HL-60/S4 treated with phorbol 12-myristate 13-acetate at 8.2 ng/mL for 4 days and 3 days (cell line): ENCODE data around the gene ARL15.
"Not testable (repeated sequence)": the region's sequence is repeated elsewhere in the genome, so short reads cannot be mapped to it uniquely, and the experiment has no call there.

Experiments used
- in situ Hi-C: fragments of 300-500 bp; cut with MboI; formaldehyde crosslinking; loops from 2 replicates; pipeline ENCODE4 v1.15.0; 2022; ENCODE audit warnings: low sequenced_read_pairs

ARL15 gene

DNA sequence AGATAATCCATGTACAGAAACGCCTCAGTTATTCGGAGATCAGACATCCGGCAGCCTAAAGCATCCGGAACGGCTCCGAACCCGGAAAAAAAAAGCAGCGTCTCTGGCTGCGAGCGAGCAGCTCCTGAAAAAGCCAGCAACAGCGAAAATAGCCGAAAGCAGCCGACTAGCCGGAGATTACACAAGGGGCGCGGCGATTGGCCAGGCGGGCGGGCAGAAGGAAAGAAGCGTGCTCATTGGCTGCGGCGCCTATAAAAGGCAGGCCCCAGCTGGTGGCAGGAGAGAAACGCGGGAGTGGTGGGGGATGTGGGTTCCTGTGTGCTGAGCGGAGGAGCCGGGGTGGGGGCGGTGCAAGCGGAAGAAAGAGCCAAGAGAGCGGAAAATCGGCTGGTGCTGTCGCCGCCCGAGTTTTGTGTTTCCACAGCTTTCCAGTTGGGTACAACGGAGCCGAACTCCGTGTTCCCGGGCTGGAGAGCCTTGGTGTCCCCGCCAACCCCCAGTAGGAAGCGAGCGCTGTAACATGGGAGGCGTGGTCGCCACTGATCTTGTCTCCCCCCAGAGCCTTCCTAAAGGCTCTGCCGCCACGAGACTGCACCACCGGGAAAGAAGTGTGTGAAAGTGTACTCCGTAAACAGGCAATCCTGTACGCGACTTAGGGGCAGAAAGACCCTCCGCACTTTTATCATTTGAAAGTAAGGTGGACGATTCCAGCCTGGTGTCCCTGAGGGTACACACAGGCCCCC lies at the start of gene ARL15:
Gene ARL15, minus strand, starts transcription at position 141 of the 743 bp plus-strand sequence.
- in situ Hi-C loops = no loop called here

DNA sequence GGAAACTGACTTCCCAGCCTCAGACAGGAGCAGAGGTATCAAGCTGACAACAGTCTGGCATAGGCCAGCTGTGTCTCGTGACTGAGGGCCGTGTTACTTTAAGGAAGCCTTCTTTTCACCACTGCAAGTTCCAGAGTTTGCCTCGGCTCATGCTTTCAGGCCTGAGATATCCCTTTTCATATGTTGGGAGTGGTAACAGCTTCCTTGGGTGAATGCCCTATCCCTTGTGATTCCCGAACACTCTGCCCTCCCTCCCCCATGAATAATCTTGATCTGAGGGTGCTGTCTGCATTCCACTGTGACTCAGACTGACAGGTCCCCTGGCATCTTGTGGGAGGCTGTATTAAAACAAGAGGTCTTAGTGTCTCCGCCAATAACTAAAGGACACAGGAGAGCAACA lies 49.7 kb upstream of the ARL15 start:
- in situ Hi-C loops = no loop called here

DNA sequence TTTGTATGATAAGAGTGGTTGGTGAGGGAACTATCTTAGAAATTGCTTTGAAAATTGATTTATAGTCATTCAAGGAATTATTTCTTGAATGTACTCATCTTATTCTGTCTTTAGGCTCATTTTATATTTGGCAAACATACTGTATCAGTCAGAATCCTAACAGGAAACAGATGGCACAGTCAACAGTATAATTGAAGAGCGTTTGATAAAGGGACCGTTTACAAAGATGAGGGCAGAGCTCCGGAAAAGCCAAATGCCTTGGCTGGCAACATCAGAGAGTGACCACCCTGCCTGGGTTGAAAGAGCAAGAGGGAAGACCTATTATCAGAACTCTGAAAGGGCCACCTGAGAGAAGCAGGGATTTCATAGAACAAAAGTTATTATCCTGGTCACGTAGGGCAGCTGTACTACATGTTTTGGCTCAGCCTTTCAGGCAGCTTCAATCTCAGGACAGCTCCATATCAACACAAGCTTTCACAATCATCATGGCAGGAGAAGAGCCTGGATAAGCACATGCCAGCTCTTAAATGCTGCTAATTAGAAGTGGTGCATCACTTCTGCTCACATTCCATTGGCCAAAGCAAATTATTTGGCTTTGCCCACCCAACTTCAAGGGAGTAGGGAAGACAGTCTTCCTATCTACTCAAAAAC lies 47.2 kb upstream of the ARL15 start:
- in situ Hi-C loops = no loop called here

DNA sequence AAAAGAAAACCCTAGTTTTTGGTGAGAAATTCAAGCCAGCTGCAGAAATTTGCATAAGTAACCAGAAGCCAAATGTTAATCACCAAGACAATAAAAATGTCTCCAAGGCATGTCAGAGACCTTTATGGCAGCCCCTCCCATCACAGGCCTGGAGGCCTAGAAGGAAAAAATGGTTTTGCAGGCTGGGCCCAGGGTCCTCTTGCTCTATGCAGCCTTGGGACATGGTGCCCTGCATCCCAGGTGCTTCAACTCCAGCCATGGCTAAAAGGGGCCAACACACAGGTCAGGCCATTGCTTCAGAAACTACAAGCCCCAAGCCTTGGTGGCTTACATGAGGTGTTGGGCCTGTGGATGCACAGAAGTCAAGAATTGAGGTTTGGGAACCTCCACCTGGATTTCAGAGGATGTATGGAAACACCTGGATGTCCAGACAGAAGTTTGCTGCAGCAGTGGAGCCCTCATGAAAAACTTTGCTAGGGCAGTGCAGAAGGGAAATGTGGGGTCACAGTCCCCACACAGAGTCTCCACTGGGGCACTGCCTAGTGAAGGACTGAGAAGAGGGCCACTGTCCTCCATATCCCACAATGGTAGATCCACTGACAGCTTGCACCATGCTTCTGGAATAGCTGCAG lies 43.7 kb upstream of the ARL15 start:
- in situ Hi-C loops = not testable (repeated sequence)

DNA sequence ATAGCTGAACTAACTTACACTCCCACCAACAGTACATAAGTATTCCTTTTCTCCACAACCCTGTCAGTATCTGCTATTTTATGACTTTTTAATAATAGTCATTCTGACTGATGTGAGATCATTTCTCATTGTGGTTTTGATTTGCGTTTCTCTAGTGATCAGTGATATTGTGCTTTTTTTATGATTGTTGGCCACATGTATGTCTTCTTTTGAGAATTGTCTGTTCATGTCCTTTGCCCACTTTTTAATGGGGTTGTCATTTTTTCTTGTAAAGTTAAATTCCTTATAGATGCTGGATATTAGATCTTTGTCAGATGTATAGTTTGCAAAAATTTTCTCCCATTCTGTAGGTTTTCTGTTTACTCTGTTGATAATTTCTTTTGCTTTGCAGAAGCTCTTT lies 42.2 kb upstream of the ARL15 start:
- in situ Hi-C loops = not testable (repeated sequence)

DNA sequence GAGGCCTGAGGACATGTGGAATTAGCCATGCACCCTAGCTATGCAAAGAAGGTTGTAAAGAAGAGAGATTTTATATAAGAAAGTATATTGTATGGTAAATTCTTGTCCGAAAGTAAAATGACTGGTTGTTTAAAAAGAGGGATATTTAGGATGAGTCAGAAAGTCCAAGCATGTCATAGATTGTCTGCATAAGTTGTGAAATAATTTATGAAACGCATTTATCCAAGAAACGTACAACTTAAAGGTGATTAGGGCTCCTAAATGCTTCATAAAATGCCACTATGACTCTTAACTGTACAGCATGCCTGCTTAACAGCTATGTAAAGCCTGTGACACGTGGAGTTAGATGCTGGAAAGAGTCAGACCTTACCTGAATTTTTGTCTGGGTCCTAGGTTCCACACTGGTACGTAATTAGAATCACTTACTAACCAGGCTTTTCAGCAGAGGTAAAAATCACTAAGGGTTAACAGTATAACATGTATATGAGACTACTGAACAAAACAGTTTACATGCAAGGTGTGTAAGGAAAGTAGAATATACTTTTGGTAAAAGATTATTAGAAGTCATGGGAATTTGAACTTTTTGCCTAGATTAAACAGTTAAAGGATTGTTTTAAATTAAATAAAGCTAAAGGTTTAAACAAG lies 37.0 kb upstream of the ARL15 start:
- in situ Hi-C loops = no loop called here

DNA sequence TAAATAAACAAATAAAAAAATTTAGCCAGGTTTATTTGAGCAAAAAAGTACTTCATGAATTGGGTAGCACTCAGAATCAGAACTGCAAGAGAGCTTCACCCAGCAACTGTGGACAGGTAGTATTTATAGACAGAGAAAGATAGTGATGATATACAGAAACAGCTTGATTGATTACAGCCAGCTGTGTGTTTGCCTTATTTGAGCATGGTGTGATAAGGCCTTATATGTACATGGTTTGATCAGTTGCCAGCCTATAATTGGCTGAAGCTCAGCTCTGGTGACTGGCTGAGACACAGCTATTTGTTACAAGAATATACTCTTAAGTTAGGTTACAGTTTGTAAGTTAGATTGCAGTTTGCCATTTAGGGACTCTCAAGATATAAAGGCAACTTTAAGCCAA lies 34.3 kb upstream of the ARL15 start:
- in situ Hi-C loops = no loop called here

DNA sequence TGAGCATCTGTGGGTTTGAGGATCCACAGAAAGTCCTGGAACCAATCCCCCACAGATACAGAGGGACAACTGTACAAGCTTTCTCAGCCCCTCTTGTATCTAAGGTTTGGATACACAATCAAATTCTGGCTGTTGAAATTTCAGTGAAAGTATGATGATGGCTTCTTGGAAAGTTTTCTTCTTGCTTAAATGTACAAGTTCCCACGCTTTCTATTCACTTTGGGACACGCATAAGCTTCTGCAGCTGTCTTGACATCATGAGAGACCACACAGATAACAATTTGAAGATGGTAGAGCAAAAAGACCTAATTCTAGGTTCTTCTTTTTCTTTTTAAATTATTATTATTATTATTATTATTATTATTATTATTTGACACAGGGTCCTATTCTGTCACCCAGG lies 31.6 kb upstream of the ARL15 start:
- in situ Hi-C loops = no loop called here

DNA sequence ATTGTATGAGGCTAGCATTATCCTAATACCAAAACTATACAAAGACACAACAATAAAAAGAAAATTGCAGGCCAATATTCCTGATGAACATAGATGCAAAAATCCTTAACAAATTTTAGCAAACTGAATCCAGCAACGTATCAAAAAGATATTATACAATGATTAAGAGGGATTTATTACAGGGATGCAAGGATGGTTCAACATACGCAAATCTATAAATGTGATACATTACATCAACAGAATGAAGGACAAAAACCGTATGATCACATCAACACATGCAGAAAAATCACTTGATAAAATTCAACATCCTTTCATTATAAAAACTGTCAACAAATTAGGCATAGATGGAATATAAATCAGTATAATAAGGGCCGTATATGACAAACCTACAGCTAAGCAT lies 27.1 kb upstream of the ARL15 start:
- in situ Hi-C loops = no loop called here

DNA sequence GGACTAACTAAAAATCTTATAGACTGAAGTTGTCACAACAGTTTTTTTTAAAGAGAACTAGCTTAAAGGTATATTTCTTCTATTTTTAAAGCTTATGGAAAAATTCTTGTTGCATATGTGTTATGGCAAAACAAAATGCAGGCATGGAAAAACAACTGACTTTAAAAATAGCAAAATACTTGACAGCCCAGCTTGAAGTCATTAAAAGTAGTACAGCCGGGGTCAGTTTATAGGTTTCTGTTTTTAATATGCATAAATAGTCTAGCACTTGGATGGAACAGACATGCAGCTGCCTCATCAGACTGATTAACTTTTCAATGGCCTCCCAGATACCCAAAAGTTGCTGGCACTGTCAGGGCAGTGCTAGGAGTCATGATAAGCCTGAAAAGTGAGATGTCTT lies 22.3 kb upstream of the ARL15 start:
- in situ Hi-C loops = no loop called here

DNA sequence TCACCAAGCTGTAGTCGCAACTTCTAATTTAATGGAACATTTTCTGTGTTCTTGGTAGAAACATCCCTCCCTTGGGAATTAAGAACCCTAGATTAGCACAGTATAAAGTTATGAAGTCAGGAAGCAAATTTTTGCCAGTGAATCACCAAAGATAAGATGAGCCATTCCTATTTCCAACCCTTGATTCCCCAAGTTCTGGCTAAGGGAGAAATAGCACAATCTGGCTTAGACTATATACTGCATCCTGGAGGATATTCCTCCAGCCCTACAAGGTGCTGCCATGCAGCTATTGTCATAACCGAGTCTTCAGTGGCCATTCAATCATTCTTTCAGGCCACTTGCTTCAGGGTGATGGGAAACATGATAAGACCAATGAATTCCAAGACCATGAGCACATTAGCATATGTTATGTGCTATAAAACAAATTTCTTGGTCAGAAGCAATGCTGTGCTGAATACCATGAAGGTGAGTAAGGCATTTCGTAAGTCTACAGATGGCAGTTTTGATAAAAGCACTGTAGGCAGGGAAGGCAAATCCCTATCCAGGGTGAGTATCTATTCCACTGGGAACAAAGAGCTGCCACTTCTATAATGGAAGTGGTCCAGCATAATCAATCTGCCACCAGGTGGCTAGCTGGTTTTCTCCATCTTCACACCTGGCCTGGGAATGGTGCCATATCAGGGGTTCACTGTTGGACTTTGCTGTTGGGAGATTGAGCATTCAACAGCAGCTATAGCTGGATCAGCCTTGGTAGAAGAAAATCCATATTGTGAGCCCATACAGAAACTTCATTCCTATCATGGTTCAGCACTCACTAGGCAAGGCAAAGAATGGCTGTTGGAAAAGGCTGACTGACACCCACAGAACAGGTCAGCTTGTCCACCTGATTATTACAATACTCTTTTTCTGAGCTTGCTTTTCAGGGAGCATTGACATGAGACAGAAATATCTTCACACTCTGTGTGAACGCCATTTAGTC lies 19.6 kb upstream of the ARL15 start:
- in situ Hi-C loops = no loop called here

DNA sequence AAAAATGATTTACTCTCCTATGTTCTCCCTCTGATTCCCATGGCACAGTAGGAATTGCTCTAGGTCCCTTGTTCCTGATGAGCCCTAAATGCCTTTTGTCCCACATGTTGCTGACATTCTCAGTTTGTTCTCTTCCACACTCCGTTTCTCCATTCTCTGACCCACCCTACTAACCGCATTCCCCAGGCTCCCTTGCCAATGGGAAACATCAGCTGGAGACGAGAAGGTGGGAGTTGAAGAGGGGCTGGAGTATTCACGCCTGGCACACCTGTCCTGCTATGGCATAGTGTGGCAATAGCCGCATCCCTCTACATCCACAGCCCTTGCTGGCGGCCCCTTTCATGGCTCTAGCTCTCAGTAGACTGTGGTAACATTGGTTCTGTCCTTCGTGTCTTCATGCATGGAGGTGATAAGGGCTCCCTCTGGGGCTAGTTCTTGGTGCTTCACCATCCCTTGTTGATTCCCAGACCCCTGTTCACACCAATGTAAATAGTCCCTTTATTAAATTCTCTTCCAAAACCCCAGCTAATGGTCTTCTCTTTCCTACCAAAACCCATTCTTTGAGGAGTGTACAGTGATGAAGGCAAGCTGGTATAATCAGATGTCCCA lies 16.4 kb upstream of the ARL15 start:
- in situ Hi-C loops = no loop called here

DNA sequence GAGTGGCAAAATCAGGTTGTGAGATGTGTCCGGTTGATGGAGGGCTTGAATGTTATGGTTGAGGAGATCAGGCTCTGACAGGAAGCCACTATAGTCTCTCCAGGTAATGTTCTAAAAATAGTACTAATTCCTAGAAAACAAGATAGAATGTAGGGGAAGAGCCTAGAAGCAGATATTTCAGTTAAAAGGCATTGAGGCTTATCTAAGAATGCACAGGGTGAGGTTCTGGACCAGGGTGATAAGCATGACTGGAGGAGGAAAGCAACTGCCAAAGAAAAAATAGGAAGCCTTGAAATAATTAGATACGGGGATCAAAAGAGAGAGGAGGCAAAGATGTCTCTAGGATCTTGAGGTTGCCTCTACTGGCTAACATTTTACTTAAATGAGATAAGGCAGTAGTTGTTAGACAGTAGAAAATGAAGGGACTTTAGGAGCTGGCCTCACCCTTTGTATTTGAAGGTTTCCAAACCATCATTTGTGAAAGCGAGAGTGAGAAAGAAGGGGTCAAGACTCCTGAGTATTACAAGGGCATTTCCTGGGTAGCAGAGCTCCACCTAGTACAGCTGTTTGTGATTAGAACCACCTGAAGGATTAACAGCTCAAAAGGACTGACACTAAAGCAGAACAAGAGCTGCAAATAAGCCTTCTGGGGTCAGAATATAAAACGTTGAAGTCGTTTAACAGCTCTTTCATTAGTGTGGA lies 15.4 kb upstream of the ARL15 start:
- in situ Hi-C loops = no loop called here

DNA sequence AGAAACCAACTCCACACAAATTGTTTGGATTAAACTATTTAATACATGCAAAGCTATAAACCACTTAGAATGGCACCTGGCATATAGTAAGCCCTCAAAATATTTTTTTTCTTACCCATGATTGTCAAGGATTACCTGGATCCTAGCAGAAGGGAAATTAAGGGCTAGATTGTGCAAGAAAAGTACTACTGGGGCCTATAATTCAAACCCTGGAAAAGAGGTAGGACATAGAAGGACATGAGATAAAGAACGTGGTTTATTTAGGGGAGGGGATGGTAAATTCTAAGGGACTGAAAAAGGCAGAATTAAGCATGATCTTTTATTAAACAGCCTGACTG lies 14.9 kb upstream of the ARL15 start:
- in situ Hi-C loops = no loop called here

DNA sequence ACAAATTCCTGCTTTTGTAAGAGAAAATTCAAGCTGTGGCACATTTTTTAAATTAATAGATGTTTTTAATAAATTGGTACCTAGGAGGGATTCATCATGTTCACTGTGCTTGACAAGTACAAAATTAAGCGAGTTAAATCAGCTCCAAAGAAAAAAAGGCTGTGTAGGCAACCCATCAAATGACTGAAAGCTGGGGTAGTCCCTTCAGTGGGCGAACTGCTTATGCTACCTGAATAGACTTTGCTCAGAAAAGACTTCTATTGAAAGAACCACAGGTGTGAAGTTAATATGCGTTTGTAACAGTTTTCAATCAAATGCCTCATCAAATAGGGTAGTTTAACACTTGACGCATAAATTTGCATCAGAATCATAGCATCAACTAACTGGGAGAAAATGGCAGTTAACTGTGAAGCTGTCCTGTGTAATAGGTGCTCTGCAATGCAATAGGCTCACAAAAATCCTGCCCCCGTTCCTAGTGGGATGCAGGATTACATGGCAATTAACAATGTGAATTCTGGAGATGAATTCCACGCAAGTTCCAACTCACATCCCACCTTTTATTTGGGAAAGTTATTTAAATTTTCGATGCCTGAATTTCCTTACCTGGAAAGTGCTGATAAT lies 14.4 kb upstream of the ARL15 start:
- in situ Hi-C loops = no loop called here

DNA sequence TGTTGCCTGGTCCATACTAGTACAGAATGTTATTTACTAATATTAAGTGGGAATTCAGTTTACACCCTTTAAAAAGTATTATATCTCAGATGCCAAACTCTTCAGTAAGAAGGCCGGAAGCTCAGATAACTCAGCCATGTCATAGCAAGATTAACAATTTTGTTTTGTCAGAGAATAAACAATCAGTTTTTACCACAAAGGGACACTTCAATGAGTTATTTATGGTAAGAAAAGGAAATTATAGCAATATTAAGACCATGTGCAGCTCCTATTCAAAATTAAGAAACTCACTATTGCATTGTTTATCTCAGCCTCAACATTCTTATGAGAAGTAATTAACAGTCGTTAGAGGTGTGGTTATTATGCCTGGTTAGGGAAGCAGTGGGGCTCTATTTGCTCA lies 13.1 kb upstream of the ARL15 start:
- in situ Hi-C loops = no loop called here

DNA sequence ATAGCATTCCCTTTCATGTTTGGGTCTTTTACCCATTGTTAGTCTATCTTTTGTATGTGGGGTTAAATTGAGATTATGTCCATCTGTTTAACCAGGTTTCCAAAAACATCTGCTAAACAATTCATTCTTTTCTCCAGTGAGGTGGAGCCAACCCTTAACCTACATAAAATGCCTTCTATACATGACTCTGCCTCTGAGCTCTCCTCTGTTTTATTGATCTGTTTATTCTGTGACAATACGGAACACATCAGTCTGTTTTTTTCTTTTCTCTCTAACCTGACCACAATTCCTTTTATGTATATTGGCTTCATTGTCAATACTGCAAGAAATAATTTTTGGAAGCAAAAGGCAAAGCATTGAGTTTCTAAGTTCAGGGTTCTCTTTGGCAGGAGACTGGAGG lies 9.9 kb upstream of the ARL15 start:
- in situ Hi-C loops = no loop called here

DNA sequence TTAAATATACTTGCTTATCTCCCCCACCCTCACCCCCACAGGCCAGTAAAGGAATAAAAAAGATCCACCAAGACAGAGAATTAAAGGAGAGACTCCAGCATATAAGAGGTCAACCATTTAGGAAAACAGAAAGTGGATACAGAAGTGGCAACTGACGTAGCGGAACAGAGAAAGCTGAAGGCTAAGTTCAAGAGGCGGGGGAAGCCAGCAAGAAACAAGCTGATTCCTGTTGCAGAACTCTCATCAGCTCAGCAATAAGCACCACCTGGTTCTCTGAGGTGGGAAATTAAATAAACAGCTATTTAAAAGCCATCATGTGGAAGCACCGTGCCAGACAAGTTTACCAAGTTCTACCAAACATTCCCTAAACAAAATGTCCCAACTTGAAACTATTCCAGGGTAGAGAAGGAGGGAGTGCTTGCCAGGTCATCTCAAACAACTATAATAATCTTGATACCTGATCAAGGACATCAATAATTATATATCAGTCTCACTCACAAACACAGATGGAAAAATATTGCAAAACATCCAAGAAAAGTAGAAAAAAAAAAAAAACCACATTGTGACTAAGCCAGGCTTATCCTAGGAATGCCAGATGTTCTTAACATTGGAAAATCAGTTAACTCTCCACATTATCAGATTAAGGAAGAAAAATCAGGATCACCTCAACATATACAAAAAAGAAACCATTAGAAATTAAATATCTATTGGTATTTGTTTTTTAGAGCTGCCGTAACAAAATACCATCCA lies 7.3 kb upstream of the ARL15 start:
- in situ Hi-C loops = no loop called here
